DOHH2 (cell line): Measurements from ENCODE around the gene PLEKHA1.

Source experiments
- H3F3A ChIP-seq: fragments of 200-600 bp; sonication (generic), shearing (Covaris generic); 2 replicates; pipeline ENCODE4 v1.6.0; 2016; ENCODE audit warnings: antibody characterized with exemption, mild to moderate bottlenecking; ENCODE audit not compliant: control insufficient read depth, insufficient read depth
- H3K27ac ChIP-seq: fragments of 200-600 bp; sonication (generic); 2 replicates; pipeline ENCODE4 v1.5.1; 2014; ENCODE audit warnings: low read depth, mild to moderate bottlenecking, low read length, moderate library complexity
- H3K27me3 ChIP-seq: fragments of 200-600 bp; sonication (generic); 2 replicates; pipeline ENCODE4 v1.6.1; 2014; ENCODE audit warnings: mild to moderate bottlenecking, low read length, mixed read lengths; ENCODE audit not compliant: control insufficient read depth
- H3K36me3 ChIP-seq: fragments of 200-600 bp; sonication (generic); 2 replicates; pipeline ENCODE4 v1.6.1; 2014; ENCODE audit warnings: mild to moderate bottlenecking, low read length, moderate library complexity, mixed read lengths; ENCODE audit not compliant: control insufficient read depth
- H3K4me1 ChIP-seq: fragments of 200-600 bp; sonication (generic); 2 replicates; pipeline ENCODE4 v1.6.1; 2014; ENCODE audit warnings: mild to moderate bottlenecking, low read length, mixed read lengths; ENCODE audit not compliant: control insufficient read depth
- H3K4me2 ChIP-seq: fragments of 200-600 bp; sonication (generic); 2 replicates; pipeline ENCODE4 v1.6.0; 2014; ENCODE audit warnings: mild to moderate bottlenecking, low read length, moderate library complexity
- H3K4me3 ChIP-seq: fragments of 200-600 bp; sonication (generic); 2 replicates; pipeline ENCODE4 v1.5.1; 2014; ENCODE audit warnings: mild to moderate bottlenecking, low read length, mixed read lengths
- H3K79me2 ChIP-seq: fragments of 200-600 bp; sonication (generic); 2 replicates; pipeline ENCODE4 v1.6.1; 2014; ENCODE audit warnings: mild to moderate bottlenecking, low read length, mixed read lengths; ENCODE audit not compliant: control insufficient read depth
- H3K9me2 ChIP-seq: fragments of 200-600 bp; sonication (generic); replicated peaks from 2 replicates; pipeline ENCODE4 v1.6.1; 2014; ENCODE audit warnings: mild to moderate bottlenecking, low read length, mixed read lengths; ENCODE audit not compliant: control insufficient read depth
- H3K9me3 ChIP-seq: fragments of 200-600 bp; sonication (generic); 2 replicates; pipeline ENCODE4 v1.6.1; 2014; ENCODE audit warnings: antibody characterized with exemption, low read length, mixed read lengths; ENCODE audit not compliant: control insufficient read depth, insufficient read depth
- H4K20me1 ChIP-seq: fragments of 200-600 bp; sonication (generic); 2 replicates; pipeline ENCODE4 v1.6.0; 2014; ENCODE audit warnings: low read depth, mild to moderate bottlenecking, antibody characterized with exemption, low read length, moderate library complexity; ENCODE audit not compliant: control insufficient read depth, insufficient read depth
- EZH2phosphoT487 ChIP-seq: fragments of 200-600 bp; sonication (generic); IDR thresholded peaks from 2 replicates; pipeline ENCODE4 v1.6.1; 2017; ENCODE audit warnings: borderline replicate concordance, mild to moderate bottlenecking, antibody characterized with exemption, low read length, moderate library complexity, mixed read lengths
- TF ChIP-seq, protein P1 (sequence below): fragments of 200-600 bp; sonication (generic); IDR thresholded peaks from one replicate; pipeline ENCODE4 v1.5.1; 2014; ENCODE audit warnings: antibody characterized with exemption, mild to moderate bottlenecking, low read depth, low read length; ENCODE audit not compliant: poor library complexity, severe bottlenecking

Gene PLEKHA1

DNA sequence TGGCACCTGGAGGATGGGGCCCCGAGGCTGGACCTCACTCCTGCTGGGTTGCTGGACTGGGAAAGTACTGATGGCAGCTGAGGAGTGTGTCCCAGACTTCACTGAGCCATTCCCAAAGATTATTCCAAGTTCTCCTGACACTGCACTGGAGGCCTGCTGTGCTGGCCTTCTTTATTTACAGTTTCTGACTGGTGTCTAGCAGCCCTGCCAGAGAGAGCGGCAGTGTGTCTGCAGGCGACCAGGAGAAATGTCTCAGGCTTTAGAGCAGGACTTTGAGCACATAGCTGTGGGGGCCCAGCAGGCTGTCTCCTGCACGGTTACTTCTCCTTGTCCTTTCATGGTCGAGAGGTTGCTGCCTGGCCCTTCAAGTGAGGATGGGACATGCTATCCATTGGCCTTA is 102.9 kb downstream of the PLEKHA1 start:
- H4K20me1 ChIP-seq = no peaks in the 10 kb centered on the region
- no peak overlapping the region for H3K4me3 ChIP-seq
- no peaks in the 10 kb centered on the region for H3F3A ChIP-seq
- no peaks in the 10 kb centered on the region for H3K9me2 ChIP-seq
- no peaks in the 10 kb centered on the region for H3K4me1 ChIP-seq
- H3K4me2 ChIP-seq = no peak overlapping the region
- H3K9me3 ChIP-seq = no peaks in the 10 kb centered on the region
- H3K79me2 ChIP-seq = no peaks in the 10 kb centered on the region
- no peak for TF ChIP-seq EZH2phosphoT487
- TF ChIP-seq, protein P1, sequence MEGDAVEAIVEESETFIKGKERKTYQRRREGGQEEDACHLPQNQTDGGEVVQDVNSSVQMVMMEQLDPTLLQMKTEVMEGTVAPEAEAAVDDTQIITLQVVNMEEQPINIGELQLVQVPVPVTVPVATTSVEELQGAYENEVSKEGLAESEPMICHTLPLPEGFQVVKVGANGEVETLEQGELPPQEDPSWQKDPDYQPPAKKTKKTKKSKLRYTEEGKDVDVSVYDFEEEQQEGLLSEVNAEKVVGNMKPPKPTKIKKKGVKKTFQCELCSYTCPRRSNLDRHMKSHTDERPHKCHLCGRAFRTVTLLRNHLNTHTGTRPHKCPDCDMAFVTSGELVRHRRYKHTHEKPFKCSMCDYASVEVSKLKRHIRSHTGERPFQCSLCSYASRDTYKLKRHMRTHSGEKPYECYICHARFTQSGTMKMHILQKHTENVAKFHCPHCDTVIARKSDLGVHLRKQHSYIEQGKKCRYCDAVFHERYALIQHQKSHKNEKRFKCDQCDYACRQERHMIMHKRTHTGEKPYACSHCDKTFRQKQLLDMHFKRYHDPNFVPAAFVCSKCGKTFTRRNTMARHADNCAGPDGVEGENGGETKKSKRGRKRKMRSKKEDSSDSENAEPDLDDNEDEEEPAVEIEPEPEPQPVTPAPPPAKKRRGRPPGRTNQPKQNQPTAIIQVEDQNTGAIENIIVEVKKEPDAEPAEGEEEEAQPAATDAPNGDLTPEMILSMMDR = no peak
- no peak overlapping the region for H3K27ac ChIP-seq
- H3K27me3 ChIP-seq = peaks cover 10% of the 10 kb centered on the region
- H3K36me3 ChIP-seq = no peaks in the 10 kb centered on the region

DNA sequence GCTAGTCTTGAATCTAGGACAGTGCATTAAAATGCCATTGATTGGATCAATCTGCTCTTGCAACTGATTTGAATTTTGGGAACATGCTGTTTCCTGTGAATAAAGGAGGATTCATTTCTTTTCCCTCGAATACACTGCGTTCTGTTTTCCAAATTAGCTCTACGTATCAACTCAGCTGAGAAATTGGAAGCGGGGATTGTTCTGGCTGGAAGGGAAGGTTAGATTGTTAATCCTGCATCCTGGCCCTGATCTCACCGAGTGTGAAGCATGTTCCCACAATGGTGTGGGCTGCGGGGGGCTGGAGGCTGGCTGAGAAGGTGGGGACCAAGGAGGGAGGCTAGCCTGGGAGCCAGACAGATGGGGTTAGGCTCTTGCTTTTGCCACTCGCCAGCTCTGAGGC is 104.5 kb downstream of the PLEKHA1 start:
- Histone ChIP-seq H3K4me3 (no peak overlapping the region), H3F3A (no peaks in the 10 kb centered on the region), H3K27ac (no peak overlapping the region), H3K79me2 (no peaks in the 10 kb centered on the region), H3K27me3 (peaks cover 8% of the 10 kb centered on the region), H3K9me2 (no peaks in the 10 kb centered on the region), H3K9me3 (no peaks in the 10 kb centered on the region), H3K4me2 (no peak overlapping the region), H3K4me1 (no peaks in the 10 kb centered on the region), H4K20me1 (no peaks in the 10 kb centered on the region), H3K36me3 (no peaks in the 10 kb centered on the region)
- TF ChIP-seq, protein P1 = no peak
- no peak for TF ChIP-seq EZH2phosphoT487

DNA sequence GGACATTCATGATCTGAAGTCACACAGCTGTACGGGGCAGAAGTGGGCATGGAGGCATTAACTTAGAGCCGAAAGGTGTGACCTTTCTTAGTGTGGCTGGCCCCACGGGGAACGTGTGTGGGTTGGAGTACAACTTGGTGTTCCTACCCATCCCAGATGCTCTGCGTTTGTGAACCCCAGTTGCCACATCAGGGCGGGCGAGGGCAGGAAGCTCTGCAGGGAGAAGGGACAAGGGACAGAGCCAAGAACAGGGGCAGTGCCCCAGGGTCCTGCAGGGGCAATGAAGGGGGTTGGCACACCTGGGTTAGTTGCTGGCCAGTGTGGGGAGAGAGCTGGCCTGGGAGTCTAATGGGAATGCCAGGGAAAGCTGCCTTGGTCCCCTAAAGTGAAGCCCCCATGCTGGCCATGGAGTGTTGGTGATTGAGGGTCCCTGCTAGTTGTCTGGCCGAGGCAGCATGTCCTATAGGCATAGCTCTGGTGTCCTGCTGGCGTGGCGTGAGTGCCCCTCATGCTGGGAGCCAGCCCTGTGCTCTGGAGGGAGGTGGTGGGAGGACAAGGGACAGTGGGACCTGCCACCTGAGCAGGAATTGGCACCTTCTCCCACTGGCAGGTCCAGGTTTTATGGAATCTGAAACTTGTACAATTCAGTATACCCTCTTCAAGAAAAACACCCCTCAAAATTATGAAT is 105.8 kb downstream of the PLEKHA1 start:
- Histone ChIP-seq H3K9me3 (no peaks in the 10 kb centered on the region), H3K27ac (no peak overlapping the region), H3K27me3 (no peaks in the 10 kb centered on the region), H3K36me3 (no peaks in the 10 kb centered on the region), H4K20me1 (no peaks in the 10 kb centered on the region), H3K4me1 (no peaks in the 10 kb centered on the region), H3K4me3 (no peak overlapping the region), H3F3A (no peaks in the 10 kb centered on the region), H3K79me2 (no peaks in the 10 kb centered on the region), H3K9me2 (no peaks in the 10 kb centered on the region), H3K4me2 (no peak overlapping the region)
- TF ChIP-seq, protein P1 = no peak
- TF ChIP-seq EZH2phosphoT487 = no peak
